ENCODE data around the gene COL5A2.

COL5A2 gene

GRCh38 chr2:189143925-189144324, 35.6 kb downstream of the COL5A2 start:
- no peak for TF ChIP-seq TAF1 (IDR thresholded peaks at IDR 0.05; ENCODE audit: borderline replicate concordance, low read depth, low read length)
- DNase-seq (ENCODE audit: insufficient read length) (no peak), FAIRE-seq (no peak)

GRCh38 chr2:189142893-189143759, 36.4 kb downstream of the COL5A2 start:
- DNase-seq (ENCODE audit: insufficient read length): peak; percentile 1
- TF ChIP-seq POLR2AphosphoS5 (IDR thresholded peaks at IDR 0.05; ENCODE audit: low read depth, low read length) (no peak), POLR2A (IDR thresholded peaks at IDR 0.05; ENCODE audit: low read depth, low read length) (no peak), TAF1 (IDR thresholded peaks at IDR 0.05; ENCODE audit: borderline replicate concordance, low read depth, low read length) (no peak)
- FAIRE-seq: no peak

- TF ChIP-seq POLR2AphosphoS5 (IDR thresholded peaks at IDR 0.05; ENCODE audit: low read depth, low read length): no peak
- TF ChIP-seq POLR2A (IDR thresholded peaks at IDR 0.05; ENCODE audit: low read depth, low read length): no peak
- TF ChIP-seq TAF1 (IDR thresholded peaks at IDR 0.05; ENCODE audit: borderline replicate concordance, low read depth, low read length): no peak
- no peak for DNase-seq (ENCODE audit: insufficient read length)
- no peak for FAIRE-seq
Measured at GRCh38 chr2:189138800-189139199, 40.8 kb downstream of the COL5A2 start.

GRCh38 chr2:189137519-189137918, 42.0 kb downstream of the COL5A2 start:
- TF ChIP-seq TAF1 (IDR thresholded peaks at IDR 0.05; ENCODE audit: borderline replicate concordance, low read depth, low read length): no peak
- TF ChIP-seq POLR2AphosphoS5 (IDR thresholded peaks at IDR 0.05; ENCODE audit: low read depth, low read length): no peak
- no peak for TF ChIP-seq POLR2A (IDR thresholded peaks at IDR 0.05; ENCODE audit: low read depth, low read length)
- DNase-seq (ENCODE audit: insufficient read length) (no peak), FAIRE-seq (no peak)

- FAIRE-seq (no peak), DNase-seq (ENCODE audit: insufficient read length) (no peak)
Measured at GRCh38 chr2:189134485-189134884, 45.1 kb downstream of the COL5A2 start.

GRCh38 chr2:189131991-189132390, 47.6 kb downstream of the COL5A2 start:
- TF ChIP-seq TAF1 (IDR thresholded peaks at IDR 0.05; ENCODE audit: borderline replicate concordance, low read depth, low read length): no peak
- no peak for TF ChIP-seq POLR2A (IDR thresholded peaks at IDR 0.05; ENCODE audit: low read depth, low read length)
- TF ChIP-seq POLR2AphosphoS5 (IDR thresholded peaks at IDR 0.05; ENCODE audit: low read depth, low read length): no peak
- FAIRE-seq: no peak
- no peak for DNase-seq (ENCODE audit: insufficient read length)

More at GRCh38 chr2:189134485-189134884, 45.1 kb downstream of the COL5A2 start:
- no peak for TF ChIP-seq POLR2A (IDR thresholded peaks at IDR 0.05; ENCODE audit: low read depth, low read length)
- no peak for TF ChIP-seq TAF1 (IDR thresholded peaks at IDR 0.05; ENCODE audit: borderline replicate concordance, low read depth, low read length)
- no peak for TF ChIP-seq POLR2AphosphoS5 (IDR thresholded peaks at IDR 0.05; ENCODE audit: low read depth, low read length)

GRCh38 chr2:189129971-189130370, 49.6 kb downstream of the COL5A2 start:
- FAIRE-seq: no peak
- TF ChIP-seq TAF1 (IDR thresholded peaks at IDR 0.05; ENCODE audit: borderline replicate concordance, low read depth, low read length) (no peak), POLR2AphosphoS5 (IDR thresholded peaks at IDR 0.05; ENCODE audit: low read depth, low read length) (no peak), POLR2A (IDR thresholded peaks at IDR 0.05; ENCODE audit: low read depth, low read length) (no peak)
- DNase-seq (ENCODE audit: insufficient read length): no peak

GRCh38 chr2:189128970-189129369, 50.6 kb downstream of the COL5A2 start:
- no peak for DNase-seq (ENCODE audit: insufficient read length)
- no peak for FAIRE-seq
- TF ChIP-seq TAF1 (IDR thresholded peaks at IDR 0.05; ENCODE audit: borderline replicate concordance, low read depth, low read length) (no peak), POLR2A (IDR thresholded peaks at IDR 0.05; ENCODE audit: low read depth, low read length) (no peak), POLR2AphosphoS5 (IDR thresholded peaks at IDR 0.05; ENCODE audit: low read depth, low read length) (no peak)

GRCh38 chr2:189127756-189128155, 51.8 kb downstream of the COL5A2 start:
- FAIRE-seq (no peak), DNase-seq (ENCODE audit: insufficient read length) (no peak)
- TF ChIP-seq TAF1 (IDR thresholded peaks at IDR 0.05; ENCODE audit: borderline replicate concordance, low read depth, low read length): no peak
- no peak for TF ChIP-seq POLR2A (IDR thresholded peaks at IDR 0.05; ENCODE audit: low read depth, low read length)
- no peak for TF ChIP-seq POLR2AphosphoS5 (IDR thresholded peaks at IDR 0.05; ENCODE audit: low read depth, low read length)

- DNase-seq (ENCODE audit: insufficient read length) (no peak), FAIRE-seq (no peak)
- TF ChIP-seq POLR2A (IDR thresholded peaks at IDR 0.05; ENCODE audit: low read depth, low read length): no peak
- no peak for TF ChIP-seq TAF1 (IDR thresholded peaks at IDR 0.05; ENCODE audit: borderline replicate concordance, low read depth, low read length)
- no peak for TF ChIP-seq POLR2AphosphoS5 (IDR thresholded peaks at IDR 0.05; ENCODE audit: low read depth, low read length)
Measured at GRCh38 chr2:189125195-189125594, 54.4 kb downstream of the COL5A2 start.

GRCh38 chr2:189124175-189124574, 55.4 kb downstream of the COL5A2 start:
- DNase-seq (ENCODE audit: insufficient read length): no peak
- no peak for FAIRE-seq
- TF ChIP-seq POLR2A (IDR thresholded peaks at IDR 0.05; ENCODE audit: low read depth, low read length): no peak
- TF ChIP-seq TAF1 (IDR thresholded peaks at IDR 0.05; ENCODE audit: borderline replicate concordance, low read depth, low read length): no peak
- no peak for TF ChIP-seq POLR2AphosphoS5 (IDR thresholded peaks at IDR 0.05; ENCODE audit: low read depth, low read length)

- TF ChIP-seq POLR2A (IDR thresholded peaks at IDR 0.05; ENCODE audit: low read depth, low read length) (no peak), TAF1 (IDR thresholded peaks at IDR 0.05; ENCODE audit: borderline replicate concordance, low read depth, low read length) (no peak), POLR2AphosphoS5 (IDR thresholded peaks at IDR 0.05; ENCODE audit: low read depth, low read length) (no peak)
- DNase-seq (ENCODE audit: insufficient read length) (no peak), FAIRE-seq (no peak)
Measured at GRCh38 chr2:189118386-189118785, 61.2 kb downstream of the COL5A2 start.

All from GM12892 (cell line).